Vagina (tissue), 2 donors: Measurements from ENCODE around the gene EHMT2.

Source experiments
- CTCF ChIP-seq, 3 experiments: fragments of 450-650 bp in 2 of 3; fragments of 200-600 bp in 1 of 3; sonication (generic) in 1 of 3; IDR thresholded peaks; one replicate each; pipeline ENCODE4 v1.5.1; 2017 to 2019; ENCODE audit warnings: antibody characterized with exemption in 3 of 3, mild to moderate bottlenecking in 2 of 3, moderate library complexity in 2 of 3
- POLR2A ChIP-seq, 2 donors: fragments of 450-650 bp; IDR thresholded peaks; one replicate each; pipeline ENCODE4 v1.6.1; 2017; ENCODE audit warnings: antibody characterized with exemption in 2 of 2, mild to moderate bottlenecking in 2 of 2, moderate library complexity in 2 of 2
- POLR2AphosphoS5 ChIP-seq, 2 donors: sonication (generic); formaldehyde crosslinking; IDR thresholded peaks; one replicate each; pipeline ENCODE4 v1.9.0; 2017; ENCODE audit warnings: antibody characterized with exemption in 2 of 2, mild to moderate bottlenecking in 2 of 2, low read depth in 1 of 2; ENCODE audit not compliant: insufficient read depth in 1 of 2

GRCh38 chr6:31945154-31945506, 47.6 kb upstream of the EHMT2 start:
- TF ChIP-seq CTCF (IDR thresholded peaks at IDR 0.05) (no peak), POLR2AphosphoS5 (IDR thresholded peaks at IDR 0.05; ENCODE audit: insufficient read depth in 1 of 2, low read depth in 1 of 2) (no peak), POLR2A (IDR thresholded peaks at IDR 0.05) (no peak)
